HCT116 (cell line): ENCODE data around the gene GATB. TPM values are rescaled to one million over a fixed set of nuclear protein-coding genes. Genes with fewer than 3 reads are reported as not detected.

Source experiments
- ATAC-seq: fragments of 200-7000 bp; cut with Tn5 transposase; 2 replicates; pipeline ENCODE4 v1.9.1; 2020; ENCODE audit warnings: mild to moderate bottlenecking, moderate library complexity
- BruUV-seq: library from RNA; stranded (reverse); fragments of 400-500 nt; replicated peaks from 2 replicates; lab custom pipeline; 2021; lab: Mats Ljungman, UMichigan
- CTCF ChIA-PET: fragments of 300-600 bp; sonication (Branson Sonifier 250); formaldehyde crosslinking; loops from one replicate; lab custom pipeline; 2021; ENCODE audit warnings: antibody characterized with exemption; lab: Charles Lee
- POLR2A ChIA-PET: fragments of 300-600, 350-600 bp; sonication (Branson Sonifier 250); formaldehyde crosslinking; loops from one replicate; lab custom pipeline; 2021; ENCODE audit warnings: antibody characterized with exemption; lab: Charles Lee
- RAD21 ChIA-PET, 2 experiments: fragments of 300-600 bp; sonication (Branson Sonifier 250); formaldehyde crosslinking; loops; one replicate each; lab custom pipeline; 2023; ENCODE audit warnings: low total read pairs in 2 of 2; ENCODE audit not compliant: uncharacterized antibody in 2 of 2, unreplicated experiment in 2 of 2, low non-redundant PET in 1 of 2; lab: Charles Lee
- DNase-seq: peaks from one replicate; pipeline ENCODE4 v3.0.0-alpha.2; 2010; ENCODE audit warnings: low read depth, low spot score
- H2AFZ ChIP-seq: fragments of 200-600 bp; shearing (Covaris generic), sonication (generic); 2 replicates; pipeline ENCODE4 v1.6.1; 2017; ENCODE audit warnings: low read depth, mixed run types, mixed read lengths, antibody characterized with exemption, low read length; ENCODE audit not compliant: poor library complexity, severe bottlenecking
- H3K27ac ChIP-seq: 2 replicates; pipeline ENCODE4 v1.5.1; 2012; ENCODE audit warnings: low read depth, low read length
- H3K27me3 ChIP-seq: fragments of 200-600 bp; sonication (generic); 2 replicates; pipeline ENCODE4 v1.6.1; 2016; ENCODE audit warnings: mixed run types, low read length, mixed read lengths; ENCODE audit not compliant: insufficient read depth
- H3K36me3 ChIP-seq, 2 experiments: fragments of 200-500 bp in 1 of 2; fragments of 200-600 bp in 1 of 2; sonication (Bioruptor generic) in 1 of 2; sonication (generic) in 1 of 2; 2 replicates each; pipeline versions ENCODE4 v1.5.1 to v1.6.1; 2014 to 2016; ENCODE audit warnings: low read length in 2 of 2, inconsistent platforms in 1 of 2, mixed read lengths in 1 of 2, mixed run types in 1 of 2; ENCODE audit not compliant: insufficient read depth in 2 of 2, control insufficient read depth in 1 of 2
- H3K4me1 ChIP-seq, 2 experiments: fragments of 200-600 bp in 1 of 2; sonication (generic) in 1 of 2; 2 replicates each; pipeline versions ENCODE4 v1.5.1 to v1.6.1; 2012 to 2017; ENCODE audit warnings: low read length in 2 of 2, inconsistent platforms in 1 of 2, mild to moderate bottlenecking in 1 of 2, mixed read lengths in 1 of 2, mixed run types in 1 of 2, moderate library complexity in 1 of 2; ENCODE audit not compliant: insufficient read depth in 2 of 2, control insufficient read depth in 1 of 2
- H3K4me2 ChIP-seq: fragments of 200-600 bp; sonication (generic); 2 replicates; pipeline ENCODE4 v1.6.1; 2017; ENCODE audit warnings: mixed run types, low read length, mixed read lengths
- H3K4me3 ChIP-seq, 2 experiments: fragments of 200-600 bp in 1 of 2; sonication (generic) in 1 of 2; replicated peaks in 1 of 2; 2 replicates each; pipeline ENCODE4 v1.5.1; 2011 to 2016; ENCODE audit warnings: low read length in 2 of 2, control low read depth in 1 of 2, low read depth in 1 of 2, mild to moderate bottlenecking in 1 of 2, mixed read lengths in 1 of 2, mixed run types in 1 of 2
- H3K79me2 ChIP-seq: fragments of 200-600 bp; sonication (generic); 2 replicates; pipeline ENCODE4 v1.6.1; 2017; ENCODE audit warnings: mild to moderate bottlenecking, mixed run types, low read length, moderate library complexity, mixed read lengths; ENCODE audit not compliant: insufficient read depth
- H3K9ac ChIP-seq: fragments of 200-600 bp; sonication (generic); 2 replicates; pipeline ENCODE4 v1.6.1; 2016; ENCODE audit warnings: low read length, mixed read lengths
- H3K9me2 ChIP-seq: fragments of 200-600 bp; sonication (generic), shearing (Covaris generic); 2 replicates; pipeline ENCODE4 v1.6.1; 2017; ENCODE audit warnings: mixed run types, mild to moderate bottlenecking, moderate library complexity; ENCODE audit not compliant: insufficient read depth
- H3K9me3 ChIP-seq, 2 experiments: fragments of 200-500 bp in 1 of 2; fragments of 200-600 bp in 1 of 2; sonication (Bioruptor generic) in 1 of 2; sonication (generic) in 1 of 2; 2 replicates each; pipeline ENCODE4 v1.6.1; 2014 to 2017; ENCODE audit warnings: low read length in 2 of 2, mixed read lengths in 2 of 2, inconsistent platforms in 1 of 2, low read depth in 1 of 2, mild to moderate bottlenecking in 1 of 2, mixed run types in 1 of 2, moderate library complexity in 1 of 2; ENCODE audit not compliant: control insufficient read depth in 1 of 2, insufficient read depth in 1 of 2
- H4K20me1 ChIP-seq: fragments of 200-600 bp; sonication (generic), shearing (Covaris generic); 2 replicates; pipeline ENCODE4 v1.6.1; 2017; ENCODE audit warnings: mixed run types, mild to moderate bottlenecking, moderate library complexity; ENCODE audit not compliant: insufficient read depth
- EGR1 ChIP-seq: IDR thresholded peaks from 2 replicates; pipeline ENCODE4 v1.6.1; 2012; ENCODE audit warnings: low read depth
- ELF1 ChIP-seq: IDR thresholded peaks from 2 replicates; pipeline ENCODE4 v1.6.1; 2012; ENCODE audit warnings: low read depth, borderline replicate concordance
- EZH2 ChIP-seq: fragments of 200-600 bp; sonication (generic); IDR thresholded peaks from 2 replicates; pipeline ENCODE4 v1.6.1; 2017; ENCODE audit warnings: antibody characterized with exemption, mixed run types
- EZH2phosphoT487 ChIP-seq: fragments of 200-600 bp; IDR thresholded peaks from 2 replicates; pipeline ENCODE4 v1.6.1; 2018; ENCODE audit warnings: antibody characterized with exemption, borderline replicate concordance
- FOSL1 ChIP-seq: IDR thresholded peaks from 2 replicates; pipeline ENCODE4 v1.6.1; 2012; ENCODE audit warnings: low read depth
- JUND ChIP-seq: IDR thresholded peaks from 2 replicates; pipeline ENCODE4 v1.6.1; 2012
- POLR2A ChIP-seq: IDR thresholded peaks from 2 replicates; pipeline ENCODE4 v1.7.0; 2011; ENCODE audit warnings: borderline replicate concordance; ENCODE audit not compliant: insufficient read depth, insufficient read length; ENCODE audit errors: extremely low read depth
- POLR2AphosphoS5 ChIP-seq: IDR thresholded peaks from 2 replicates; pipeline ENCODE4 v1.6.1; 2011; ENCODE audit warnings: mild to moderate bottlenecking, low read depth, low read length, moderate library complexity
- SIN3A ChIP-seq: IDR thresholded peaks from 2 replicates; pipeline ENCODE4 v1.6.1; 2012; ENCODE audit warnings: low read depth
- SP1 ChIP-seq: IDR thresholded peaks from 2 replicates; pipeline ENCODE4 v1.6.1; 2012; ENCODE audit warnings: low read depth
- SRF ChIP-seq: IDR thresholded peaks from 2 replicates; pipeline ENCODE4 v1.6.1; 2012; ENCODE audit warnings: low read depth
- TCF7L2 ChIP-seq: IDR thresholded peaks from 2 replicates; pipeline ENCODE4 v1.7.0; 2011; ENCODE audit warnings: borderline replicate concordance, inconsistent platforms; ENCODE audit not compliant: insufficient read depth, insufficient read length; ENCODE audit errors: extremely low read depth
- ZFX ChIP-seq: fragments of 450-650 bp; IDR thresholded peaks from 2 replicates; pipeline ENCODE4 v1.6.1; 2017
- intact Hi-C: fragments of 100-400 bp; cut with micrococcal nuclease; formaldehyde crosslinking; loops from 2 replicates; pipeline ENCODE4 v1.10.0; 2022
- total RNA-seq: library from RNA; stranded (reverse); gene quantifications from one replicate; pipeline ENCODE4 v1.2.1, GENCODE V29; 2021; ENCODE audit not compliant: unreplicated experiment
- TF ChIP-seq, protein P1 (sequence below), 3 experiments: fragments of 200-600 bp in 1 of 3; sonication (generic) in 1 of 3; IDR thresholded peaks in 2 of 3; conservative IDR thresholded peaks in 1 of 3; 2 replicates each; pipeline ENCODE4 v1.5.1; 2012 to 2017; ENCODE audit warnings: low read depth in 2 of 3, low read length in 2 of 3, antibody characterized with exemption in 1 of 3, borderline replicate concordance in 1 of 3, control low read depth in 1 of 3, mild to moderate bottlenecking in 1 of 3, mixed read lengths in 1 of 3, mixed run types in 1 of 3, moderate library complexity in 1 of 3; ENCODE audit not compliant: insufficient read depth in 1 of 3
- TF ChIP-seq, protein P2 (sequence below): IDR thresholded peaks from 2 replicates; pipeline ENCODE4 v1.6.1; 2012
- TF ChIP-seq, protein P3 (sequence below): IDR thresholded peaks from 2 replicates; pipeline ENCODE4 v1.6.1; 2012

Gene GATB
- total RNA-seq, 1 experiment from 2014 or later: 29.3 TPM

DNA sequence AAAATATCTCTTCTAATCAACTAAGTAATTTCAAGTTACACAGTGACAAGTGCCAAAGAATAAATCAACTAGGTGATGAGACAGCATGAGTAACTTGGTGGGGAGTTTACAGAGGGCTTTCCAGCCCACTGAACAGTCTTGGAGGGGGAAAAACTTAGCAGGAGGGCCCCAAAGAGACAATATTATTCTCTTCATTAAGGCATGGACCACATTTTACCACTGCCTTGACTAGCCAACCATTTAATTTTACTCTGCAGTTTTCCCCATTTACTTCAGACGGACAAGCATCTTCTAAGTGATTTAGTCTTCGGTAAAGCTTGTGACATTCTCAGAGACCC lies 25.3 kb upstream of the GATB start:
- Histone ChIP-seq H3K9me2 (no peaks in the 10 kb centered on the region), H3K4me2 (no peak overlapping the region), H3K27me3 (no peaks in the 10 kb centered on the region; the same call in 1 of the 2 replicates), H3K36me3 (no peaks in the 10 kb centered on the region), H4K20me1 (no peaks in the 10 kb centered on the region), H3K4me1 (no peaks in the 10 kb centered on the region), H2AFZ (no peak overlapping the region), H3K9me3 (no peaks in the 10 kb centered on the region), H3K4me3 (no peak overlapping the region), H3K79me2 (no peaks in the 10 kb centered on the region), H3K9ac (no peak overlapping the region), H3K27ac (no peak overlapping the region)
- intact Hi-C loops: no loop called here
- ChIA-PET CTCF (no interaction called here), RAD21 (no interaction called here), POLR2A (no interaction called here)
- BruUV-seq: no TSS peak
- DNase-seq (no peak), ATAC-seq (no peak)
- TF ChIP-seq EZH2 (no peak), POLR2AphosphoS5 (no peak), EZH2phosphoT487 (no peak), ZFX (no peak), ELF1 (no peak), SP1 (no peak), POLR2A (no peak), FOSL1 (no peak), JUND (no peak), EGR1 (no peak), TCF7L2 (no peak), SIN3A (no peak), SRF (no peak)
- TF ChIP-seq, protein P1, sequence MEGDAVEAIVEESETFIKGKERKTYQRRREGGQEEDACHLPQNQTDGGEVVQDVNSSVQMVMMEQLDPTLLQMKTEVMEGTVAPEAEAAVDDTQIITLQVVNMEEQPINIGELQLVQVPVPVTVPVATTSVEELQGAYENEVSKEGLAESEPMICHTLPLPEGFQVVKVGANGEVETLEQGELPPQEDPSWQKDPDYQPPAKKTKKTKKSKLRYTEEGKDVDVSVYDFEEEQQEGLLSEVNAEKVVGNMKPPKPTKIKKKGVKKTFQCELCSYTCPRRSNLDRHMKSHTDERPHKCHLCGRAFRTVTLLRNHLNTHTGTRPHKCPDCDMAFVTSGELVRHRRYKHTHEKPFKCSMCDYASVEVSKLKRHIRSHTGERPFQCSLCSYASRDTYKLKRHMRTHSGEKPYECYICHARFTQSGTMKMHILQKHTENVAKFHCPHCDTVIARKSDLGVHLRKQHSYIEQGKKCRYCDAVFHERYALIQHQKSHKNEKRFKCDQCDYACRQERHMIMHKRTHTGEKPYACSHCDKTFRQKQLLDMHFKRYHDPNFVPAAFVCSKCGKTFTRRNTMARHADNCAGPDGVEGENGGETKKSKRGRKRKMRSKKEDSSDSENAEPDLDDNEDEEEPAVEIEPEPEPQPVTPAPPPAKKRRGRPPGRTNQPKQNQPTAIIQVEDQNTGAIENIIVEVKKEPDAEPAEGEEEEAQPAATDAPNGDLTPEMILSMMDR (IDR thresholded peaks at IDR 0.05 in 2 of 3, conservative IDR thresholded peaks at IDR 0.05 in 1 of 3; ENCODE audit: borderline replicate concordance in 1 of 3, insufficient read depth in 1 of 3, low read depth in 2 of 3, low read length in 2 of 3): no peak
- TF ChIP-seq, protein P2, sequence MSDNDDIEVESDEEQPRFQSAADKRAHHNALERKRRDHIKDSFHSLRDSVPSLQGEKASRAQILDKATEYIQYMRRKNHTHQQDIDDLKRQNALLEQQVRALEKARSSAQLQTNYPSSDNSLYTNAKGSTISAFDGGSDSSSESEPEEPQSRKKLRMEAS: no peak
- TF ChIP-seq, protein P3, sequence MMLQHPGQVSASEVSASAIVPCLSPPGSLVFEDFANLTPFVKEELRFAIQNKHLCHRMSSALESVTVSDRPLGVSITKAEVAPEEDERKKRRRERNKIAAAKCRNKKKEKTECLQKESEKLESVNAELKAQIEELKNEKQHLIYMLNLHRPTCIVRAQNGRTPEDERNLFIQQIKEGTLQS: no peak
